Right renal pelvis (tissue), 4 donors: Measurements from ENCODE around the gene CEP20. TPM values are rescaled to one million over a fixed set of nuclear protein-coding genes. Genes with fewer than 3 reads are reported as not detected.

Experiments
- DNase-seq, 4 donors: peaks; one replicate each; pipeline ENCODE4 v3.0.0-alpha.2; 2013; ENCODE audit warnings: low read depth in 4 of 4, low spot score in 3 of 4, missing footprints in 1 of 4
- polyA plus RNA-seq, 4 donors: library from polyadenylated mRNA; unstranded; fragments of 120-200 nt; gene quantifications; one replicate each; pipeline ENCODE4 v1.2.1, GENCODE V29; 2013; ENCODE audit not compliant: insufficient read length in 4 of 4

The CEP20 gene
- polyA plus RNA-seq, 4 donors = 36.1 to 51.3 (median 44.9) TPM

- no peak for DNase-seq
These were observed 53.1 kb downstream of the CEP20 start for GRCh38 chr16:15835136-15835878.

- no peak for DNase-seq
These were observed 53.9 kb downstream of the CEP20 start for GRCh38 chr16:15834502-15834901.

- DNase-seq = no peak
These were observed 54.9 kb downstream of the CEP20 start for GRCh38 chr16:15833541-15833940.

- no peak for DNase-seq
These were observed 56.2 kb downstream of the CEP20 start for GRCh38 chr16:15832241-15832640.

GRCh38 chr16:15830832-15831451, 57.5 kb downstream of the CEP20 start:
- DNase-seq = no peak

GRCh38 chr16:15829460-15829859, 58.9 kb downstream of the CEP20 start:
- DNase-seq = peak in 2 of 4 donors; percentile 20 to 36

- no peak for DNase-seq
These were observed 60.6 kb downstream of the CEP20 start for GRCh38 chr16:15827709-15828343.

- DNase-seq = no peak
These were observed 61.1 kb downstream of the CEP20 start for GRCh38 chr16:15827299-15827698.

GRCh38 chr16:15825750-15826305, 62.6 kb downstream of the CEP20 start:
- DNase-seq = no peak

- DNase-seq = no peak
These were observed 65.4 kb downstream of the CEP20 start for GRCh38 chr16:15822957-15823356.

GRCh38 chr16:15820837-15821236, 67.6 kb downstream of the CEP20 start:
- DNase-seq = no peak

- no peak for DNase-seq
These were observed 69.4 kb downstream of the CEP20 start for GRCh38 chr16:15819046-15819445.

- DNase-seq = no peak
These were observed 71.0 kb downstream of the CEP20 start for GRCh38 chr16:15817446-15817845.

- no peak for DNase-seq
These were observed 72.2 kb downstream of the CEP20 start for GRCh38 chr16:15816228-15816627.

Other genes starting within 250 kb of the CEP20 start
- 10 to 100 TPM; 45.5 to 64.0 (median 56.0) TPM for gene MARF1, start 245.4 kb downstream of the CEP20 start, polyA plus RNA-seq
- 10 to 100 TPM; 38.8 to 43.4 (median 40.5) TPM for gene NDE1, start 238.4 kb downstream of the CEP20 start, polyA plus RNA-seq
- 10 to 100 TPM; 11.8 to 16.1 (median 13.7) TPM for gene MYH11, start 31.6 kb downstream of the CEP20 start, polyA plus RNA-seq
- gene ABCC1, start 61.0 kb upstream of the CEP20 start, polyA plus RNA-seq = 10 to 100 TPM; 23.0 to 25.8 (median 24.6) TPM